Endodermal cell (in vitro differentiated cells): ENCODE results near the gene AGRN. TPM values are rescaled to one million over a fixed set of nuclear protein-coding genes. Genes with fewer than 3 reads are reported as not detected.
A peak's percentile ranks its signal among the peaks of the same experiment; 100 is the strongest.

Source experiments
- DNase-seq: peaks from one replicate; pipeline ENCODE4 v3.0.0-alpha.2; 2017
- H3K27ac ChIP-seq: 2 replicates; pipeline ENCODE4 v1.5.1; 2013; ENCODE audit warnings: mild to moderate bottlenecking, low read depth, low read length, moderate library complexity
- H3K27me3 ChIP-seq: 2 replicates; pipeline ENCODE4 v1.6.1; 2013; ENCODE audit warnings: mild to moderate bottlenecking, low read length, moderate library complexity; ENCODE audit not compliant: insufficient read depth, control insufficient read depth, poor library complexity, severe bottlenecking
- H3K36me3 ChIP-seq: 2 replicates; pipeline ENCODE4 v1.7.0; 2013; ENCODE audit warnings: mild to moderate bottlenecking, low read length, moderate library complexity; ENCODE audit not compliant: control insufficient read depth, insufficient read depth
- H3K4me1 ChIP-seq: one replicate; pipeline ENCODE4 v1.7.0; 2013; ENCODE audit warnings: low read length; ENCODE audit not compliant: control insufficient read depth, insufficient read depth
- H3K4me3 ChIP-seq: 2 replicates; pipeline ENCODE4 v1.5.1; 2013; ENCODE audit warnings: mild to moderate bottlenecking, low read length, moderate library complexity
- H3K9ac ChIP-seq: 2 replicates; pipeline ENCODE4 v1.6.1; 2013; ENCODE audit warnings: mild to moderate bottlenecking, low read length, moderate library complexity; ENCODE audit not compliant: poor library complexity, severe bottlenecking; ENCODE audit errors: extremely low read depth
- H3K9me3 ChIP-seq: 2 replicates; pipeline ENCODE4 v1.6.1; 2013; ENCODE audit warnings: mild to moderate bottlenecking, low read length, moderate library complexity; ENCODE audit not compliant: control insufficient read depth
- H3K27ac Mint-ChIP-seq: 2 replicates; pipeline ENCODE4 v1.8.0; 2020; ENCODE audit warnings: mixed read lengths
- H3K27me3 Mint-ChIP-seq: 2 replicates; pipeline ENCODE4 v1.8.0; 2021; ENCODE audit warnings: mild to moderate bottlenecking, mixed read lengths; ENCODE audit not compliant: insufficient read depth
- H3K36me3 Mint-ChIP-seq: 2 replicates; pipeline ENCODE4 v1.8.0; 2020; ENCODE audit warnings: low read depth, mixed read lengths
- H3K4me1 Mint-ChIP-seq: 2 replicates; pipeline ENCODE4 v1.8.0; 2020; ENCODE audit warnings: mixed read lengths
- H3K4me3 Mint-ChIP-seq: 2 replicates; pipeline ENCODE4 v1.8.0; 2020; ENCODE audit warnings: mild to moderate bottlenecking, moderate library complexity, mixed read lengths
- H3K9me3 Mint-ChIP-seq: 2 replicates; pipeline ENCODE4 v1.8.0; 2020; ENCODE audit warnings: mild to moderate bottlenecking, mixed read lengths
- CTCF ChIP-seq: fragments of 200-600 bp; sonication (generic); conservative IDR thresholded peaks from 2 replicates; pipeline ENCODE4 v1.5.0; 2021; ENCODE audit warnings: antibody characterized with exemption, mild to moderate bottlenecking
- WGBS, 2 experiments: methylation state at CpG; one replicate each; pipeline versions ENCODE4 v1.1.5 to v1.1.7; 2013; ENCODE audit warnings: missing lambda C conversion rate in 2 of 2, mixed read lengths in 1 of 2; ENCODE audit not compliant: insufficient coverage in 1 of 2, insufficient read length in 1 of 2; 5-methylcytosine and 5-hydroxymethylcytosine counted together
- total RNA-seq, 2 donors: library from RNA; stranded (reverse); fragmentation: NEBNext Ultra II Directional in 1 of 2; extraction: Animal tissue kit (Norgen Biotek cat#: 25700) in 1 of 2; gene quantifications; 2 replicates in 1 of 2; 3 replicates in 1 of 2; pipeline ENCODE4 v1.2.1, GENCODE V29; 2021

The AGRN gene
- total RNA-seq, 2 donors from 2014 or later, result 269 to 288 TPM

- Histone ChIP-seq H3K9ac (no peak overlapping the region), H3K9me3 (no peaks in the 10 kb centered on the region), H3K4me1 (no peaks in the 10 kb centered on the region), H3K4me3 (peak overlapping the region; percentile 68), H3K36me3 (peaks cover 5% of the 10 kb centered on the region), H3K27ac (no peak overlapping the region), H3K27me3 (peaks cover 59% of the 10 kb centered on the region)
- no peaks in the 10 kb centered on the region for H3K9me3 Mint-ChIP-seq
- H3K4me1 Mint-ChIP-seq, result no peaks in the 10 kb centered on the region
- peak overlapping the region; percentile 56 for H3K4me3 Mint-ChIP-seq
- no peak overlapping the region for H3K27ac Mint-ChIP-seq
- H3K27me3 Mint-ChIP-seq, result peaks cover 62% of the 10 kb centered on the region
- DNase-seq, result peak; percentile 76
- peaks cover 8% of the 10 kb centered on the region for H3K36me3 Mint-ChIP-seq
- WGBS, 2 experiments, result 1 to 2% methylated on average over 29 to 48 of the region's 48 CpGs
- TF ChIP-seq CTCF, result peak; percentile 83
Measured at GRCh38 chr1:1058921-1059493, 39.1 kb downstream of the AGRN start.

- peak; percentile 96 for DNase-seq
- Histone ChIP-seq H3K36me3 (no peaks in the 10 kb centered on the region), H3K4me1 (no peaks in the 10 kb centered on the region), H3K4me3 (peak overlapping the region; percentile 68), H3K27me3 (peaks cover 64% of the 10 kb centered on the region), H3K27ac (no peak overlapping the region), H3K9me3 (no peaks in the 10 kb centered on the region), H3K9ac (no peak overlapping the region)
- Mint-ChIP-seq H3K27ac (no peak overlapping the region), H3K27me3 (peaks cover 65% of the 10 kb centered on the region), H3K9me3 (no peaks in the 10 kb centered on the region), H3K36me3 (peaks cover 8% of the 10 kb centered on the region), H3K4me1 (no peaks in the 10 kb centered on the region), H3K4me3 (peak overlapping the region; percentile 56)
- 4 to 6% methylated on average over 27 to 69 of the region's 69 CpGs for WGBS, 2 experiments
- TF ChIP-seq CTCF, result no peak
Measured at GRCh38 chr1:1059494-1060280, 39.8 kb downstream of the AGRN start.

- no peaks in the 10 kb centered on the region for H3K9me3 Mint-ChIP-seq
- Histone ChIP-seq H3K36me3 (no peaks in the 10 kb centered on the region), H3K27ac (no peak overlapping the region), H3K4me3 (no peak overlapping the region), H3K4me1 (no peaks in the 10 kb centered on the region), H3K27me3 (peaks cover 67% of the 10 kb centered on the region), H3K9me3 (no peaks in the 10 kb centered on the region), H3K9ac (no peak overlapping the region)
- no peak for DNase-seq
- no peak for TF ChIP-seq CTCF
- H3K36me3 Mint-ChIP-seq, result peaks cover 4% of the 10 kb centered on the region
- H3K4me1 Mint-ChIP-seq, result no peaks in the 10 kb centered on the region
- H3K4me3 Mint-ChIP-seq, result peak overlapping the region; percentile 40
- H3K27ac Mint-ChIP-seq, result no peak overlapping the region
- peaks cover 68% of the 10 kb centered on the region for H3K27me3 Mint-ChIP-seq
- WGBS, 2 experiments, result 55 to 63% methylated on average over 14 to 35 of the region's 38 CpGs
Measured at GRCh38 chr1:1060281-1061000, 40.5 kb downstream of the AGRN start.
